Activated CD8-positive, alpha-beta T cell treated with anti-CD3 and anti-CD28 coated beads for 36 hours (primary cell): Measurements from ENCODE around the gene ORAI1. TPM values are rescaled to one million over a fixed set of nuclear protein-coding genes. Genes with fewer than 3 reads are reported as not detected.
A peak's percentile ranks its signal among the peaks of the same experiment; 100 is the strongest.
"Not testable (repeated sequence)": the region's sequence is repeated elsewhere in the genome, so short reads cannot be mapped to it uniquely, and the experiment has no call there.

Source experiments
- ATAC-seq: fragments of 200-7000 bp; cut with Tn5 transposase; one replicate; pipeline ENCODE4 v1.10.0; 2021; ENCODE audit warnings: mild to moderate bottlenecking, moderate library complexity
- CTCF ChIA-PET: fragments of 350-600 bp; sonication (Branson Sonifier 250); formaldehyde crosslinking; loops from one replicate; lab custom pipeline; 2021; ENCODE audit warnings: antibody characterized with exemption; lab: Charles Lee
- POLR2A ChIA-PET: fragments of 350-600 bp; sonication (Branson Sonifier 250); formaldehyde crosslinking; loops from one replicate; lab custom pipeline; 2021; ENCODE audit warnings: antibody characterized with exemption; lab: Charles Lee
- DNase-seq: peaks from one replicate; pipeline ENCODE4 v3.0.0-alpha.2; 2020
- H3K27ac Mint-ChIP-seq: one replicate; pipeline ENCODE4 v1.8.0; 2021; ENCODE audit warnings: mild to moderate bottlenecking, mixed read lengths
- H3K27me3 Mint-ChIP-seq: one replicate; pipeline ENCODE4 v1.8.0; 2021; ENCODE audit warnings: mixed read lengths
- H3K36me3 Mint-ChIP-seq: one replicate; pipeline ENCODE4 v1.8.0; 2021; ENCODE audit warnings: low read depth, mixed read lengths
- H3K4me1 Mint-ChIP-seq: one replicate; pipeline ENCODE4 v1.8.0; 2021; ENCODE audit warnings: low read depth, mixed read lengths
- H3K4me3 Mint-ChIP-seq: one replicate; pipeline ENCODE4 v1.8.0; 2021; ENCODE audit warnings: mild to moderate bottlenecking, moderate library complexity, mixed read lengths
- H3K9me3 Mint-ChIP-seq: one replicate; pipeline ENCODE4 v1.8.0; 2021; ENCODE audit warnings: mixed read lengths
- CTCF ChIP-seq: fragments of 200-600 bp; IDR thresholded peaks from one replicate; pipeline ENCODE4 v1.8.0; 2022; ENCODE audit warnings: antibody characterized with exemption, mild to moderate bottlenecking
- intact Hi-C: fragments of 100-400 bp; cut with micrococcal nuclease; formaldehyde crosslinking; loops from one replicate; pipeline ENCODE4 v1.10.0; 2022
- total RNA-seq, 2 experiments: library from RNA; stranded (reverse); gene quantifications; one replicate each; pipeline ENCODE4 v1.2.3, GENCODE V29; 2021

The ORAI1 gene
- total RNA-seq, 2 experiments from 2014 or later, result 37.0 to 38.1 TPM

DNA sequence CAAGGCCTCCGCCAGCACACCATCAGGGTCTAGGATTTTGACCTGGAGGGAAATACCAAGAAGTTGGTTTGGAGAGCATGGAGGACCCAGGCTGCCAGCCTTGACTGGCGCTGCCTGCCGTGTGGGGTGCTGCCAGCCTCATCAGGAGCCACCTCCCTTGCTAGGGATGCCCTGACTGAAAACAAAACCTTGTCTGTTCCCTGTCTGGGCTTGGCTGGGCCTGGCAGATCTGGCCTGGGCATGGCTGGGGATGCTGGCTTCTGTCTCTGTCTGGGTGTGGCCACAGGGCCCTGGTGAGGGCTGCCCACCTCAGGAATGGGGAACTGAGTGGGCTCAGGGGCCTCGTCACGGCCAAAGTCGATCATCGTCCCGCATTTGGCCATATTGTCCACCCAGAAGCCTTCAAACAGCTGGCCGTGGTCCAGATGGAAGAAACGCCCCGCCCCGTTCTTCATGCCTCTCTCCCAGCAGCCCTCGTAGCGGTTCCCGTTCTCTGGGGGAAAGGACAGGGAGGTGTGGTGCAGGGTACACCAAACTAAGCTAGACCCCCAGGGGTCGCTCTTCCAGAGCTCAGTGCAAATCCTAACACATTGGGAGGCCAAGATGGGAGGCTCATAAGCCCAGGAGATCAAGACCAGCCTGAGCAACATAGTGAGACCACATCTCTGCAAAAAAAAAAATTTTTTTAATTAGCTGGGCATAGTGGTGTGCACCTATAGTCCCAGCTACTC is 26.6 kb downstream of the ORAI1 start:
- ChIA-PET CTCF (interaction anchor here (1.0 to 1.8 kb wide), 3 partner anchors 16 to 28 kb away, joined by 3 to 5 read pairs (median 3); partner anchors contain the start of gene MORN3), POLR2A (interaction anchor here (1.5 to 1.9 kb wide), 2 partner anchors 15 to 25 kb away, joined by 5 to 8 read pairs; no protein-coding TSS in a partner anchor)
- Mint-ChIP-seq H3K4me1 (peaks cover 37% of the 10 kb centered on the region), H3K9me3 (peaks cover 1% of the 10 kb centered on the region), H3K27me3 (no peaks in the 10 kb centered on the region), H3K36me3 (peaks cover 16% of the 10 kb centered on the region), H3K27ac (no peak overlapping the region), H3K4me3 (no peak overlapping the region)
- TF ChIP-seq CTCF, result no peak
- DNase-seq (no peak), ATAC-seq (no peak)
- intact Hi-C loops, result no loop called here

DNA sequence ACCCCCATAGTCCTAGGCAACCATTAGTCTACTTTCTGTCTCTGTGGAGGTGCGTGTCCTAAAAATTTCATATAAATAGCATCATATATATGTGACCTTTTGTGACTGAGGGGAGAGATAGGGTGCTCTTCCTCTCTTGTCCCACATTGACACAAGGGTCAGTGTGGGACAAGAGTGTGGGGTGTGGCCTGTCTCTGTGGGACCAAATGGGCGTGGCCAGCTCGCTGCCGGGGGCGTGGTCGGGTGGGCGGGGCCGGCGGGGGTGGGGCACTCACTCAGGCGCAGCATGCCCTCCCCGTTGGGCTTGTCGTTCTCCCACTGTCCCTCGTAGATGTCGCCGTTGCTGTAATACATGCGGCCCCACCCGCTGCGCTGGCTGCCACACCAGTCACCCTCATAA is 27.7 kb downstream of the ORAI1 start:
- Mint-ChIP-seq H3K4me1 (peaks cover 42% of the 10 kb centered on the region), H3K27ac (peak overlapping the region; percentile 53), H3K9me3 (peaks cover 1% of the 10 kb centered on the region), H3K27me3 (no peaks in the 10 kb centered on the region), H3K36me3 (peaks cover 16% of the 10 kb centered on the region), H3K4me3 (no peak overlapping the region)
- intact Hi-C loops, result no loop called here
- no peak for TF ChIP-seq CTCF
- ATAC-seq (no peak), DNase-seq (no peak)
- ChIA-PET POLR2A (interaction anchor here (1.6 to 1.9 kb wide), 2 partner anchors 8 to 16 kb away, joined by 4 to 8 read pairs; no protein-coding TSS in a partner anchor), CTCF (interaction anchor here (1.0 to 1.8 kb wide), 3 partner anchors 15 to 29 kb away, joined by 3 to 5 read pairs (median 3); partner anchors contain the start of gene MORN3)

DNA sequence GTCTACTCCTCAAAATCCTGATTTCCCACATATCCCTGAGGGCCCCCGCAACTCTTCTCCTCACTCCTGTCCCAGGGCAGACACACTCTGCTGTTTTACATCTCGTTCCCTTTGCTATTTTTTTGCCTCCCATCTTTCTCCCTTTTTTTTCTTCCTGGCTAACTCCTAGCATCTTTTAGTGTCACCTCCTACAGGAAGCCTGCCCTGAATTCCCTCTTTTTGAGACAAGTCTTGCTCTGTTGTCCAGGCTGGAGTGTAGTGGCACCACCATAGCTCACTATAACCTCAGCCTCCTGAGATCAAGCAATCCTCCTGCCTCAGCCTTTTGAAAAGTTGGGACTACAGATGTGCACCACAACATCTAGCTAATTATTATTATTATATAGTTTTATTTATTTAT is 29.8 kb downstream of the ORAI1 start:
- Mint-ChIP-seq H3K27ac (no peak overlapping the region), H3K9me3 (peaks cover 1% of the 10 kb centered on the region), H3K36me3 (peaks cover 12% of the 10 kb centered on the region), H3K4me3 (no peak overlapping the region), H3K4me1 (peaks cover 44% of the 10 kb centered on the region), H3K27me3 (no peaks in the 10 kb centered on the region)
- ChIA-PET POLR2A (interaction anchor here (1.1 to 4.1 kb wide), 4 partner anchors 16 to 29 kb away, joined by 4 to 16 read pairs (median 10); no protein-coding TSS in a partner anchor), CTCF (interaction anchor here (1.1 to 3.0 kb wide), 5 partner anchors 13 to 103 kb away, joined by 3 to 14 read pairs (median 4); partner anchors contain the start of gene MORN3)
- intact Hi-C loops, result no loop called here
- DNase-seq (no peak), ATAC-seq (no peak)
- no peak for TF ChIP-seq CTCF

DNA sequence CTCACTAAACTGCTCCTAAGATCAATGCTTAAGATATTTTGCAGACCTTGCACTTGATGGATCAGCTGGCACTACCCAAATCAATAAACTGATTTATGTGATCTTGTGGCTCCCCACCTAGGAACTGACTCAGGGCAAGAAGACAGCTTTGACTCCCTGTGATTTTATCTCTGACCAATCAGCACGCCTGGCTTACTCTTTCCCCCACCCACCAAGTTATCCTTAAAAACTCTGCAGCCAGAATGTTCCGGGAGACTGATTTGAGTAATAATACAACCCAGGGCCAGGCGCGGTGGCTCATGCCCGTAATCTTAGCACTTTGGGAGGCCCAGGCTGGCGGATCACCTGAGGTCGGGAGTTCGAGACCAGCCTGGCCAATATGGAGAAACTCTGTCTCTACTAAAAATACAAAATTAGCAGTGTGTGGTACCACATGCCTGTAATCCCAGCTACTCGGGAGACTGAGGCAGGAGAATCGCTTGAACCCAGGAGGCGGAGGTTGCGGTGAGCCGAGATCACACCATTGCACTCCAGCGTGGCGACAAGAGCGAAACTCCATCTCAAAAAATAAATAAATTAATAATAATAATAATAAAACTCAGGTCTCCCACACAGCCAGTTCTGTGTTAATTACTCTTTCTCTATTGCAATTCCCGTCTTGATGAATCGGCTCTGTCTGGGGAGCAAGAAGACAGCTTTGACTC is 31.1 kb downstream of the ORAI1 start:
- POLR2A ChIA-PET, result interaction anchor here (0.7 to 4.1 kb wide), 9 partner anchors 11 to 30 kb away, joined by 3 to 16 read pairs (median 4); no protein-coding TSS in a partner anchor
- H3K4me1 Mint-ChIP-seq, result peaks cover 53% of the 10 kb centered on the region

DNA sequence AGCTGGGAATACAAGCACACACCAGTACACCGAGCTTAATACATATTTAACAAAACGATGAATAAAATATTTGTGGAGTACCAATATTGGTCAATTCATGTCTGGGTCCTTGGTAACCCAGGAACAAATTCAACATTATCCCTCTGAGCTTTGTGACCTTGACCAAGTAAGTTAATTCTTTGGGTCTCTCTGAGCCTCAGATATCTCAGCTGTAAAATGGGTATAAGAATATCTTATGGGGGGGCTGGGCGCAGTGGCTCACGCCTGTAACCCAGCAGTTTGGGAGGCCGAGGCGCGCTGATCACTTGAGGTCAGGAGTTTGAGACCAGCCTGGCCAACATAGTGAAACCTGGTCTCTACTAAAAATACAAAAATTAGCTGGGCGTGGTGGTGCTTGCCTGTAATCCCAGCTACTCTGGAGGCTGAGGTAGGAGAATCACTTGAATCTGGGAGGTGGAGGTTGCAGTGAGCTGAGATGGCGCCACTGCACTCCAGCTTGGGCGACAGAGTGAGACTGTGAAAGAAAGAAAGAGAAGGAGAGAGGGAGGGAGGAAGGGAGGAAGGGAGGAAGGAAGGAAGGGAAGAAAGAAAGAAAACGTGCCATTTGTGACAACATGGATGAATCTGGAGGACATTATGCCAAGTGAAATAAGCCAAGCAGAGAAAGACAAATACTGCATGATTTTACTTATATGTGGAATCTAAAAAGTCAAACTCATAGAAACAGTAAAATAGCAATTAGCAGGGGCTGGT is 35.2 kb downstream of the ORAI1 start:
- H3K27me3 Mint-ChIP-seq, H3K9me3 Mint-ChIP-seq, DNase-seq, ATAC-seq, intact Hi-C loops, H3K4me3 Mint-ChIP-seq: not testable (repeated sequence)
- Mint-ChIP-seq H3K36me3 (peaks cover 18% of the 10 kb centered on the region), H3K27ac (peak overlapping the region; percentile 45), H3K4me1 (peaks cover 69% of the 10 kb centered on the region)
- POLR2A ChIA-PET, result interaction anchor here (0.9 to 1.2 kb wide), 2 partner anchors 10 to 11 kb away, joined by 3 to 4 read pairs; no protein-coding TSS in a partner anchor
- CTCF ChIA-PET, result interaction anchor here (0.8 to 4.0 kb wide), 3 partner anchors 10 to 37 kb away, joined by 3 to 16 read pairs (median 4); partner anchors contain the start of gene ORAI1

More for the DNA sequence above, 31.1 kb downstream of the ORAI1 start:
- Mint-ChIP-seq H3K27ac (peak overlapping the region; percentile 50), H3K9me3 (peaks cover 1% of the 10 kb centered on the region), H3K27me3 (no peaks in the 10 kb centered on the region), H3K4me3 (no peak overlapping the region), H3K36me3 (peaks cover 12% of the 10 kb centered on the region)
- CTCF ChIA-PET, result interaction anchor here (1.1 to 3.0 kb wide), 7 partner anchors 11 to 137 kb away, joined by 3 to 14 read pairs (median 5); partner anchors contain the start of genes MORN3 and ORAI1
- peak; percentile 22 for ATAC-seq
- intact Hi-C loops, result no loop called here
- TF ChIP-seq CTCF, result no peak
- peak; percentile 36 for DNase-seq
